ENCODE measurements around the gene PSMB5. TPM values are rescaled to one million over a fixed set of nuclear protein-coding genes. Genes with fewer than 3 reads are reported as not detected.
A peak's percentile ranks its signal among the peaks of the same experiment; 100 is the strongest.
"Not testable (repeated sequence)": the region's sequence is repeated elsewhere in the genome, so short reads cannot be mapped to it uniquely, and the experiment has no call there.

Gene PSMB5
- total RNA-seq, 1 donor from 2014 or later, result 220 TPM

DNA sequence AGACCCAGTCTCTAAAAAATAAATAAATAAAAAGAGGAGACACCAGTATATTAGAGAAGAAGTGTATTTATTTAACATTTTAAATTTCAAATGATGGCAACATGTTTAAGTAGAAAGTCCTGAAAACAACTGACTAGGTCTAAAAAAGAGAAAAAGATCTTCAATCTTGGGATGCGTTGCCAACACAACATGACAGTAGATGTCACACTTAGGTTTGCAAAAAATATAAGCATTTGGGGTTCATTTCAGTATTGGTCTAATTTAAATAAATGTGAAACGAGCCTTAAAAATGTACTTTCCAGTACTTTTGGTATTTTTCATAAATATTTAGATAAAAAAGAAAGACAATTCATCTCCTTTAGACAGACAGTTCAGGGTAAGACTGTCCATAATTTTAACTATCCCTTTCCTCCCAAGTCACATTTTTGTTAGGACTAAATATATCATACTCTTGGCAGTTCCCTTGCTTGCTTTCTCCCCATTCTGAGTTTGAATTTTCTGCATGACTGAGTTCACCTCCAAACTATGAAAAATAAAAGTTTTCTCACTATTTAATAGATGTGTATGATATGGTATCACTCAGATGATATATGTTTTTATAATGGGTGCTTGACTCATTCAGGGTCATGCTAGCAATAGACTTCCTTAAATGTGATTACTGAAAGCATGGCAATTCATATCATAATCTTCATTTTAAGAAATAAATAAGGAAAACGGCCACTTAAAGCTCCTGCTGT is 29.1 kb downstream of the PSMB5 start:
- no peak for FAIRE-seq
- no peaks in the 10 kb centered on the region for H3K36me3 ChIP-seq (ENCODE audit: control insufficient read depth, insufficient read depth, low read length)
- H3K4me3 ChIP-seq (ENCODE audit: low read depth, low read length), result no peak overlapping the region
- TF ChIP-seq, protein P1, sequence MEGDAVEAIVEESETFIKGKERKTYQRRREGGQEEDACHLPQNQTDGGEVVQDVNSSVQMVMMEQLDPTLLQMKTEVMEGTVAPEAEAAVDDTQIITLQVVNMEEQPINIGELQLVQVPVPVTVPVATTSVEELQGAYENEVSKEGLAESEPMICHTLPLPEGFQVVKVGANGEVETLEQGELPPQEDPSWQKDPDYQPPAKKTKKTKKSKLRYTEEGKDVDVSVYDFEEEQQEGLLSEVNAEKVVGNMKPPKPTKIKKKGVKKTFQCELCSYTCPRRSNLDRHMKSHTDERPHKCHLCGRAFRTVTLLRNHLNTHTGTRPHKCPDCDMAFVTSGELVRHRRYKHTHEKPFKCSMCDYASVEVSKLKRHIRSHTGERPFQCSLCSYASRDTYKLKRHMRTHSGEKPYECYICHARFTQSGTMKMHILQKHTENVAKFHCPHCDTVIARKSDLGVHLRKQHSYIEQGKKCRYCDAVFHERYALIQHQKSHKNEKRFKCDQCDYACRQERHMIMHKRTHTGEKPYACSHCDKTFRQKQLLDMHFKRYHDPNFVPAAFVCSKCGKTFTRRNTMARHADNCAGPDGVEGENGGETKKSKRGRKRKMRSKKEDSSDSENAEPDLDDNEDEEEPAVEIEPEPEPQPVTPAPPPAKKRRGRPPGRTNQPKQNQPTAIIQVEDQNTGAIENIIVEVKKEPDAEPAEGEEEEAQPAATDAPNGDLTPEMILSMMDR (IDR thresholded peaks at IDR 0.05; ENCODE audit: insufficient read depth, low read length, severe bottlenecking), result no peak
- DNase-seq (ENCODE audit: low read depth), result peak; percentile 13
- H3K27me3 ChIP-seq (ENCODE audit: control insufficient read depth, insufficient read depth, low read length), result no peaks in the 10 kb centered on the region

DNA sequence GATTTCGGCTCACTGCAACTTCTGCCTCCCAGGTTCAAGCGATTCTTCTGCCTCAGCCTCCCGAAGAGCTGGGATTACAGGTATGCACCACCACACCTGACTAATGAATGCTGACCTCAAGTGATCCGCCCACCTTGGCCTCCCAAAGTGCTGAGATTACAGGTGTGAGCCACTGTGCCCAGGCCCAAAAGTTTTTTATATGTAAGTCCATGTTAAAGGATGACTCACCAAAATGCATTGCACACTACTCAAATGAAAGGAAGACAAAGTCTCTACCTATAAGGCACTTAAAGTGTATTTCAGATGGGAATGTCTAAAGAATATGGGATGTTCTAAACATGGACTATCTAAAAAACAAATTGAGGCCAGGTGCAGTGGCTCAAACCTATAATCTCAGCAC is 30.4 kb downstream of the PSMB5 start:
- not testable (repeated sequence) for H3K27me3 ChIP-seq (ENCODE audit: control insufficient read depth, insufficient read depth, low read length); H3K36me3 ChIP-seq (ENCODE audit: control insufficient read depth, insufficient read depth, low read length); H3K4me3 ChIP-seq (ENCODE audit: low read depth, low read length); FAIRE-seq
- peak; percentile 26 for DNase-seq (ENCODE audit: low read depth)

DNA sequence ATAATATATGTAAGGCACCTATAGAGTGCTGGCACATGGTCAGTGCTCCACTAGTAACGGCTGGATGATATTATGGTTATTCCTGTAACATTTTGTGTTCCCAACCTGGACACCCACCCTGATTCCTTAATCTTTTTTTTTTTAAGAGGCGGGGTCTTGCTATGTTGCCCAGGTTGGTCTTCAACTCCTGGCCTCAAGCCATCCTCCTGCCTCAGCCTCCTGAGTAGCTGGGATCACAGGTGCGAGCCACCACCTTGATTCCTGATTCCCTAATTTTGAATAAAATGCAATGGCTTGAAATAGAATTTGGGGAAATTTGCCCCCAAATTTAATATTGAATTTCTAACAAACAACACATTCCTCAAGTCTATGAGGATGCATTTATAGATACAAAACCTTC is 32.1 kb downstream of the PSMB5 start:
- DNase-seq (ENCODE audit: low read depth) (no peak), FAIRE-seq (no peak)
- TF ChIP-seq, protein P1 (IDR thresholded peaks at IDR 0.05; ENCODE audit: insufficient read depth, low read length, severe bottlenecking), result no peak
- Histone ChIP-seq H3K27me3 (ENCODE audit: control insufficient read depth, insufficient read depth, low read length) (no peaks in the 10 kb centered on the region), H3K4me3 (ENCODE audit: low read depth, low read length) (no peak overlapping the region), H3K36me3 (ENCODE audit: control insufficient read depth, insufficient read depth, low read length) (no peaks in the 10 kb centered on the region)

DNA sequence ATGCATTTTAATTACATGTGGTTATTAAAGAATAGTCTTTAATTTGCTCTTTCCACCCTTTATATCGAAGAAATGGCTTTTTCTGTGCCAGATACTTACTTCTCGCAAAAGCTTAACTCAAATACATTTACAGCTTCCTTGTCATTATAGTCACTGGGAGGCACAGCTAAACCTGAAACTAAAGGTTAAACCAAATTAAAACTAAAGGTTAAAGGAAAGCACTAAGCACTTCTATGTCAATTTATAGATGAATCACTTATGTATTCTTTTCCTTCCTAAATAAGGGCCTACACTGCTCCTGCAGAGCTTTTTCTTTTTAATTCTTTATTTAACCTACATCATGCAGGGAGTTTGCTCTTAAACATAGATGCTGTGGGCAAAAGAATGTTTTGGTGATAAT is 33.8 kb downstream of the PSMB5 start:
- no peaks in the 10 kb centered on the region for H3K27me3 ChIP-seq (ENCODE audit: control insufficient read depth, insufficient read depth, low read length)
- no peak for DNase-seq (ENCODE audit: low read depth)
- TF ChIP-seq, protein P1 (IDR thresholded peaks at IDR 0.05; ENCODE audit: insufficient read depth, low read length, severe bottlenecking), result no peak
- H3K36me3 ChIP-seq (ENCODE audit: control insufficient read depth, insufficient read depth, low read length), result no peaks in the 10 kb centered on the region
- FAIRE-seq, result no peak
- no peak overlapping the region for H3K4me3 ChIP-seq (ENCODE audit: low read depth, low read length)

DNA sequence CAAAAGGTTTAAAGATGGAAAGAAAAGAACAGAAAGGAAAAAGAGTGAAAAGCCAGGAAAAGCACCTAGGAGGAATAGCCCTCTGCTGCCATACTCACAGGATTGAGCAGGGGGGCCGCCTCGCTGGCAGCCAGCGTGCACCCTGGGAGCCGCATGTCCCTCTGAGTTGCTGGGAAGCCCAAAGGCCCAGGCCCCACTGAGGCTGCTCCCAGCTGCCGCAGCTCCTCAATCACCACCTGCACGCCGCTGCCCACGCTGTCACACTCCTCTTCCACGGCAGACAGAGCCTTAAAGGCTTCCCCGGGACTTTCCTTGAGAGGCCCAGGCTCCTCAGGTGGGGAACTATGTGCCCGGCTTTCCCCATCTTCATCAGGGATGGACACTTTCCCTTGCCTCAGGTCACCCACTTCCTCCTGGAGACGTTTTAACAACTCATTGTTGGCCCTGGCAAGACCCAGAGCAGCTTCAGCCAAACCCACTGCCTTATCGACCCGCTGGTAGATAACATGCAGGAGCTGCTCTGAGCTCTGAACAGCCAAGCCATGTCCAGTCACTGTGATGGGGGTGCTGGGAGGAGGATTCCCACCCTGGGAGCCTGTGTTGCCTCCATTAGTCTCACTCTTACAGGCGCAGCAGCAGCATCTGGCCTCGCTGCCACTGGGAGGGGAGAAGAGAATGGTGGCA is 36.2 kb downstream of the PSMB5 start:
- FAIRE-seq, result no peak
- Histone ChIP-seq H3K27me3 (ENCODE audit: control insufficient read depth, insufficient read depth, low read length) (no peaks in the 10 kb centered on the region), H3K36me3 (ENCODE audit: control insufficient read depth, insufficient read depth, low read length) (no peaks in the 10 kb centered on the region), H3K4me3 (ENCODE audit: low read depth, low read length) (no peak overlapping the region)
- TF ChIP-seq, protein P1 (IDR thresholded peaks at IDR 0.05; ENCODE audit: insufficient read depth, low read length, severe bottlenecking), result no peak
- DNase-seq (ENCODE audit: low read depth), result no peak

DNA sequence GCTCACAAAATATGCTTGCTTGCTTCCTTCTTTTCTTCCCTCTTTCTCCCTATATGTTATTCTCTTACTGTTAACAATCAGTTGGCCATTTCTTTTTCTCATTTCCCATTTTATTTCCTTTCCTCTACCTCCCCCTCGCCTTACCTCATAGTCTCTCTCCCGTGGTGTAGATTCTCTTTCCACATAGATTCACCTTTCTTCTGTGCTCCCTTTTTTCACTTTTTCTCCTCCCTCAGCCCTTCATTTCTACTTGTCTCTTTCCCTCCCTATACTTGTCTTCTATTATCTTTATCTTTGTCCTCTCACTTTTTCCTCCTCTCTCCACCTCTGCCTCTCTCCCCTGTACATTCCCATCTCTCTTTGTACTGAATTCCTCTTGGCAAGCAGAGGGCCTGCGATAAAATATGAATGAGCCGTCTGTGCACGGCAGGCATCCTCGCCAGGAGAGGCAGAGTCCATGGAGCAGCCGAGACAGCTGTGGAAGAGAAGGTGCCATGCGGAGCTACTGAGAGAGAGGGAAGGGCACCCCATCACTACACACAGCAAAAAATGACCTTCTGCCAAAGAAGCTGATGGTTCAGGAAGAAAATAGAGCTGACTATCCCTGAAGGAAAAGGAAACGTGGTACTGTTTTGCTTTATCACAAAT is 36.9 kb downstream of the PSMB5 start:
- TF ChIP-seq, protein P1 (IDR thresholded peaks at IDR 0.05; ENCODE audit: insufficient read depth, low read length, severe bottlenecking), result no peak
- Histone ChIP-seq H3K4me3 (ENCODE audit: low read depth, low read length) (no peak overlapping the region), H3K36me3 (ENCODE audit: control insufficient read depth, insufficient read depth, low read length) (no peaks in the 10 kb centered on the region), H3K27me3 (ENCODE audit: control insufficient read depth, insufficient read depth, low read length) (no peaks in the 10 kb centered on the region)
- FAIRE-seq (no peak), DNase-seq (ENCODE audit: low read depth) (no peak)

All from bronchial epithelial cell (primary cell).